Smooth muscle cell (in vitro differentiated cells): ENCODE results near the gene LRRC8B. TPM values are rescaled to one million over a fixed set of nuclear protein-coding genes. Genes with fewer than 3 reads are reported as not detected.

Experiments used
- DNase-seq: peaks from one replicate; lab custom pipeline; 2025; ENCODE audit not compliant: unreplicated experiment; lab: John Stamatoyannopoulos, UW
- H2AFZ ChIP-seq: fragments of 200-600 bp; sonication (generic); 2 replicates; pipeline ENCODE4 v1.6.0; 2016; ENCODE audit warnings: antibody characterized with exemption, low read depth, mild to moderate bottlenecking
- H3F3A ChIP-seq: fragments of 200-600 bp; sonication (generic); 2 replicates; pipeline ENCODE4 v1.6.0; 2017; ENCODE audit warnings: antibody characterized with exemption, low read depth
- H3K27ac ChIP-seq: fragments of 200-600 bp; sonication (generic); 2 replicates; pipeline ENCODE4 v1.5.1; 2016; ENCODE audit warnings: low read depth, mild to moderate bottlenecking
- H3K27me3 ChIP-seq: fragments of 200-600 bp; sonication (generic); 2 replicates; pipeline ENCODE4 v1.6.1; 2016; ENCODE audit warnings: low read depth, mild to moderate bottlenecking
- H3K36me3 ChIP-seq: fragments of 200-600 bp; sonication (generic); 2 replicates; pipeline ENCODE4 v1.5.1; 2016; ENCODE audit warnings: low read depth
- H3K4me1 ChIP-seq: fragments of 200-600 bp; sonication (generic); 2 replicates; pipeline ENCODE4 v1.5.1; 2016; ENCODE audit warnings: low read depth
- H3K4me2 ChIP-seq: fragments of 200-600 bp; sonication (generic); 2 replicates; pipeline ENCODE4 v1.6.0; 2016; ENCODE audit warnings: mild to moderate bottlenecking
- H3K4me3 ChIP-seq: fragments of 200-600 bp; sonication (generic); 2 replicates; pipeline ENCODE4 v1.5.1; 2016; ENCODE audit warnings: mild to moderate bottlenecking
- H3K79me2 ChIP-seq: fragments of 200-600 bp; sonication (generic); 2 replicates; pipeline ENCODE4 v1.6.0; 2016; ENCODE audit warnings: low read depth, mild to moderate bottlenecking
- H3K9ac ChIP-seq: fragments of 200-600 bp; sonication (generic); 2 replicates; pipeline ENCODE4 v1.6.0; 2016; ENCODE audit warnings: low read depth
- H3K9me3 ChIP-seq: fragments of 200-600 bp; sonication (generic); replicated peaks from 2 replicates; pipeline ENCODE4 v1.5.1; 2016; ENCODE audit warnings: low read depth
- H4K20me1 ChIP-seq: fragments of 200-600 bp; sonication (generic); 2 replicates; pipeline ENCODE4 v1.6.0; 2016; ENCODE audit warnings: low read depth
- CTCF ChIP-seq: fragments of 200-600 bp; sonication (generic); IDR thresholded peaks from 2 replicates; pipeline ENCODE4 v1.5.1; 2017; ENCODE audit warnings: borderline replicate concordance, mild to moderate bottlenecking, antibody characterized with exemption; ENCODE audit not compliant: insufficient read depth, poor library complexity, severe bottlenecking
- WGBS: methylation state at CpG from one replicate; pipeline ENCODE4 v1.1.7; 2016; ENCODE audit warnings: low lambda C conversion rate; 5-methylcytosine and 5-hydroxymethylcytosine counted together
- polyA plus RNA-seq: library from polyadenylated mRNA; unstranded; fragments of >200 nt; fragmentation: Nextera tagmentation; extraction: Ambion mirVana; gene quantifications from 2 replicates; pipeline ENCODE4 v1.2.1, GENCODE V29; 2016
- total RNA-seq: library from RNA; depleted of rRNA; stranded (reverse); fragments of >200 nt; gene quantifications from 2 replicates; pipeline ENCODE4 v1.2.3, GENCODE V29; 2014

Gene LRRC8B
- total and polyA plus RNA-seq, 2 experiments from 2014 or later = 1.5 to 4.6 TPM

GRCh38 chr1:89530444-89531089, 5.9 kb downstream of the LRRC8B start:
- Histone ChIP-seq H3K4me2 (no peak overlapping the region), H3K9ac (no peak overlapping the region), H3K27me3 (no peaks in the 10 kb centered on the region), H3F3A (no peaks in the 10 kb centered on the region), H3K36me3 (no peaks in the 10 kb centered on the region), H3K9me3 (no peaks in the 10 kb centered on the region), H2AFZ (no peak overlapping the region), H4K20me1 (no peaks in the 10 kb centered on the region), H3K4me1 (peaks cover 6% of the 10 kb centered on the region), H3K79me2 (no peaks in the 10 kb centered on the region), H3K4me3 (no peak overlapping the region), H3K27ac (no peak overlapping the region)
- 79% methylated on average over 8 of the region's 8 CpGs for WGBS
- no peak for DNase-seq
- TF ChIP-seq CTCF = no peak

GRCh38 chr1:89531480-89532139, 7.0 kb downstream of the LRRC8B start:
- Histone ChIP-seq H3K4me1 (peaks cover 6% of the 10 kb centered on the region), H4K20me1 (no peaks in the 10 kb centered on the region), H3F3A (no peaks in the 10 kb centered on the region), H3K4me2 (no peak overlapping the region), H3K9me3 (no peaks in the 10 kb centered on the region), H3K4me3 (no peak overlapping the region), H3K27me3 (no peaks in the 10 kb centered on the region), H2AFZ (no peak overlapping the region), H3K27ac (no peak overlapping the region), H3K36me3 (no peaks in the 10 kb centered on the region), H3K79me2 (no peaks in the 10 kb centered on the region), H3K9ac (no peak overlapping the region)
- 61% methylated on average over 3 of the region's 3 CpGs for whole genome bisulfite sequencing
- no peak for DNase-seq
- TF ChIP-seq CTCF = no peak

- no peak overlapping the region for H3K27ac ChIP-seq
These were observed 7.6 kb downstream of the LRRC8B start for GRCh38 chr1:89532228-89532627.

More at GRCh38 chr1:89532228-89532627, 7.6 kb downstream of the LRRC8B start:
- WGBS = 95% methylated on average over 4 of the region's 4 CpGs
- DNase-seq = no peak
- H3K36me3 ChIP-seq = no peaks in the 10 kb centered on the region
- H3K79me2 ChIP-seq = no peaks in the 10 kb centered on the region
- no peak overlapping the region for H3K4me2 ChIP-seq
- no peak overlapping the region for H3K4me3 ChIP-seq
- H3F3A ChIP-seq = no peaks in the 10 kb centered on the region
- peaks cover 6% of the 10 kb centered on the region for H3K4me1 ChIP-seq
- TF ChIP-seq CTCF = no peak
- H4K20me1 ChIP-seq = no peaks in the 10 kb centered on the region
- H3K27me3 ChIP-seq = no peaks in the 10 kb centered on the region
- no peak overlapping the region for H3K9ac ChIP-seq
- H2AFZ ChIP-seq = no peak overlapping the region
- no peaks in the 10 kb centered on the region for H3K9me3 ChIP-seq
